Neural progenitor cell (in vitro differentiated cells): ENCODE data around the gene ATG10. TPM values are rescaled to one million over a fixed set of nuclear protein-coding genes. Genes with fewer than 3 reads are reported as not detected.

Experiments used
- DNase-seq: peaks from one replicate; pipeline ENCODE4 v3.0.0-alpha.2; 2016; ENCODE audit warnings: low spot score
- H2AFZ ChIP-seq: fragments of 200-600 bp; sonication (generic); replicated peaks from 2 replicates; pipeline ENCODE4 v1.6.1; 2016; ENCODE audit warnings: antibody characterized with exemption
- H3F3A ChIP-seq: fragments of 200-600 bp; sonication (generic); 2 replicates; pipeline ENCODE4 v1.6.1; 2016; ENCODE audit warnings: antibody characterized with exemption, low read depth
- H3K27ac ChIP-seq: fragments of 200-600 bp; sonication (generic); 2 replicates; pipeline ENCODE4 v1.5.1; 2016; ENCODE audit warnings: mild to moderate bottlenecking
- H3K27me3 ChIP-seq: fragments of 200-600 bp; sonication (generic); 2 replicates; pipeline ENCODE4 v1.6.1; 2016; ENCODE audit warnings: mild to moderate bottlenecking, moderate library complexity
- H3K36me3 ChIP-seq: fragments of 200-600 bp; sonication (generic); 2 replicates; pipeline ENCODE4 v1.5.1; 2016
- H3K4me1 ChIP-seq: fragments of 200-600 bp; sonication (generic); 2 replicates; pipeline ENCODE4 v1.6.1; 2016; ENCODE audit warnings: mixed run types
- H3K4me2 ChIP-seq: fragments of 200-600 bp; sonication (generic); 2 replicates; pipeline ENCODE4 v1.6.1; 2016
- H3K4me3 ChIP-seq: fragments of 200-600 bp; sonication (generic); 2 replicates; pipeline ENCODE4 v1.5.1; 2016
- H3K79me2 ChIP-seq: fragments of 200-600 bp; sonication (generic); 2 replicates; pipeline ENCODE4 v1.6.1; 2016; ENCODE audit warnings: low read depth
- H3K9ac ChIP-seq: fragments of 200-600 bp; sonication (generic); 2 replicates; pipeline ENCODE4 v1.6.1; 2016
- H3K9me3 ChIP-seq: fragments of 200-600 bp; sonication (generic); 2 replicates; pipeline ENCODE4 v1.5.1; 2016; ENCODE audit warnings: low read depth
- H4K20me1 ChIP-seq: fragments of 200-600 bp; sonication (generic); 2 replicates; pipeline ENCODE4 v1.6.1; 2016; ENCODE audit warnings: low read depth
- H3K27ac Mint-ChIP-seq: 3 replicates; pipeline ENCODE4 v1.8.0; 2021; ENCODE audit warnings: mixed read lengths
- H3K27me3 Mint-ChIP-seq: 2 replicates; pipeline ENCODE4 v1.8.0; 2022; ENCODE audit warnings: low read depth, mild to moderate bottlenecking, inconsistent platforms, moderate library complexity, mixed read lengths; ENCODE audit not compliant: insufficient read depth
- H3K36me3 Mint-ChIP-seq: 3 replicates; pipeline ENCODE4 v1.8.0; 2021; ENCODE audit warnings: mixed read lengths
- H3K4me1 Mint-ChIP-seq: 3 replicates; pipeline ENCODE4 v1.8.0; 2021; ENCODE audit warnings: mixed read lengths
- H3K4me3 Mint-ChIP-seq: 3 replicates; pipeline ENCODE4 v1.8.0; 2021; ENCODE audit warnings: mild to moderate bottlenecking, moderate library complexity, mixed read lengths
- H3K9me3 Mint-ChIP-seq: 3 replicates; pipeline ENCODE4 v1.8.0; 2020; ENCODE audit warnings: mixed read lengths
- CTCF ChIP-seq: fragments of 200-600 bp; sonication (generic); IDR thresholded peaks from 2 replicates; pipeline ENCODE4 v1.5.1; 2017; ENCODE audit warnings: antibody characterized with exemption, mild to moderate bottlenecking
- EZH2 ChIP-seq: fragments of 200-600 bp; sonication (generic); IDR thresholded peaks from 2 replicates; pipeline ENCODE4 v1.6.1; 2017; ENCODE audit warnings: antibody characterized with exemption, mild to moderate bottlenecking, moderate library complexity
- EZH2phosphoT487 ChIP-seq: fragments of 200-600 bp; sonication (generic); IDR thresholded peaks from 2 replicates; pipeline ENCODE4 v1.6.1; 2017; ENCODE audit warnings: antibody characterized with exemption
- total RNA-seq: library from RNA; depleted of rRNA; stranded (reverse); fragments of >200 nt; gene quantifications from 2 replicates; pipeline ENCODE4 v1.2.3, GENCODE V29; 2015; ENCODE audit warnings: low replicate concordance

Gene ATG10
- total RNA-seq, 1 donor from 2014 or later: 13.4 TPM

DNA sequence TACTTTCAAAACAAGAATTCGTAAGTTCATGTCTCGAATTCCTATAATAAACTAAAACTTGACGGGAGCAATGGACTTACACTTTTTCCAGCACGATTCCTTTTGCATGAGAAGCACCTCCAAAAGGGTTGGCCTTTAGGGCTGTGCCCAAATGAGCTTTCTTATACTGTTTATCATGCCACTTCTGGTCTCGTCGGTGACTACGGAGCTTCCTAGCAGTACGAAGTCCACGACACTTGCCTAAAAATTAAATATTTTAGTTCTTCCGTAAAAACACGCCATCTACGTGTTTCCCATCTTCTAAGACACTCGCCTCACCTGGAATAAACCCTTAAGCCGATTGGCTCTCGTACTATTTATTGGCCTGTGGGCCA is 305.8 kb downstream of the ATG10 start:
- Histone ChIP-seq H3K9me3 (no peaks in the 10 kb centered on the region), H3K27ac (peak overlapping the region; percentile 73), H2AFZ (no peak overlapping the region), H3K4me3 (peak overlapping the region; percentile 70), H3K79me2 (peaks cover 34% of the 10 kb centered on the region), H3K36me3 (peaks cover 21% of the 10 kb centered on the region), H3K4me1 (peaks cover 26% of the 10 kb centered on the region), H3F3A (peaks cover 50% of the 10 kb centered on the region), H3K27me3 (no peaks in the 10 kb centered on the region), H4K20me1 (peaks cover 10% of the 10 kb centered on the region), H3K4me2 (peak overlapping the region; percentile 90), H3K9ac (peak overlapping the region; percentile 81)
- H3K27me3 Mint-ChIP-seq: peaks cover 6% of the 10 kb centered on the region
- peaks cover 34% of the 10 kb centered on the region for H3K36me3 Mint-ChIP-seq
- no peak overlapping the region for H3K27ac Mint-ChIP-seq
- peaks cover 18% of the 10 kb centered on the region for H3K4me1 Mint-ChIP-seq
- H3K4me3 Mint-ChIP-seq: peak overlapping the region; percentile 93
- no peaks in the 10 kb centered on the region for H3K9me3 Mint-ChIP-seq
- TF ChIP-seq EZH2: no peak
- no peak for TF ChIP-seq EZH2phosphoT487
- no peak for TF ChIP-seq CTCF
- DNase-seq: no peak

- Mint-ChIP-seq H3K36me3 (peaks cover 31% of the 10 kb centered on the region), H3K4me3 (peak within 1 kb of the TSS; percentile 93), H3K9me3 (no peaks in the 10 kb centered on the region), H3K27ac (peak within 1 kb of the TSS; percentile 100), H3K27me3 (peaks cover 6% of the 10 kb centered on the region), H3K4me1 (peaks cover 17% of the 10 kb centered on the region)
- Histone ChIP-seq H3K4me3 (peak within 1 kb of the TSS; percentile 70), H3K36me3 (peaks cover 21% of the 10 kb centered on the region), H4K20me1 (peaks cover 10% of the 10 kb centered on the region), H3K9ac (peak within 1 kb of the TSS; percentile 81), H3K4me2 (peak within 1 kb of the TSS; percentile 90), H3K27me3 (no peaks in the 10 kb centered on the region), H3K27ac (peak within 1 kb of the TSS; percentile 76), H2AFZ (peak within 1 kb of the TSS; percentile 92), H3K4me1 (peaks cover 26% of the 10 kb centered on the region), H3K9me3 (no peaks in the 10 kb centered on the region), H3K79me2 (peaks cover 34% of the 10 kb centered on the region), H3F3A (peaks cover 44% of the 10 kb centered on the region)
- peak; percentile 90 for DNase-seq
- TF ChIP-seq EZH2phosphoT487: no peak
These were observed 306.3 kb downstream of the ATG10 start, which contains the start of gene RPS23 for GRCh38 chr5:82277987-82278710. Gene RPS23, minus strand, starts transcription at chr5:82278354. Its CDS starts 31 bp downstream, at chr5:82278323.

DNA sequence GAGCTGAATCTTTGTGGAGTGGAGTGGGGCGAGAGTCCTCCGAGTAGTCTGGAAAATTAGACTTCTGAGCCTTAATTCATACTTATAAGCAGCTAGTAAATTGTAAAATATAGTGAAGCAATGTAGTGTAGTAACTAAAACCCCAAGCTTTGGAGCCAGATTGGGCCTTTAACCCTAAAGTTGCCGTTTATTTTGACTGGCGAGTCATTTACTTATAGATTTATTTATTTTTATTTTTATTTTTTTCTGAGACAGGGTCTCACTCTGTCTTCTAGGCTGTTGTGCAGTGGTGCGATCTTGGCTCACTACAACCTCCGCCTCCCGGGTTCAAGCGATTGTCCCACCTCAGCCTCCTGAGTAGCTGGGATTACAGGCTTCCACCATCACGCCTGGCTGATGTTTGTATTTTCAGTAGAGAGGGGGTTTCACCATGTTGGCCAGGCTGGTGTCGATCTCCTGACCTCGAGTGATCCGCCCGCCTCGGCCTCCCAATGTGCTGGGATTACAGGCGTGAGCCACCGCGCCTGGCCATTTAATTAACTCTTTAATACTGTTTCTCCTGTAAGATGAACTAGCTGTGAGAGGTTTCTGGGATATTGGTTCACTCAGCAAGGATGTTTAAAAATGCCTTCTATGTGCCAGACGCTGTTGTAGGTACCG is 307.0 kb downstream of the ATG10 start:
- Histone ChIP-seq H3K36me3 (peaks cover 21% of the 10 kb centered on the region), H3K9ac (no peak overlapping the region), H3K79me2 (peaks cover 34% of the 10 kb centered on the region), H3F3A (peaks cover 37% of the 10 kb centered on the region), H2AFZ (peak overlapping the region; percentile 92), H3K9me3 (no peaks in the 10 kb centered on the region), H4K20me1 (peaks cover 10% of the 10 kb centered on the region), H3K27me3 (no peaks in the 10 kb centered on the region), H3K4me1 (peaks cover 29% of the 10 kb centered on the region), H3K4me2 (peak overlapping the region; percentile 90), H3K27ac (no peak overlapping the region), H3K4me3 (peak overlapping the region; percentile 70)
- no peak for TF ChIP-seq EZH2
- TF ChIP-seq CTCF: no peak
- no peak for TF ChIP-seq EZH2phosphoT487
- DNase-seq: no peak
- Mint-ChIP-seq H3K4me1 (peaks cover 17% of the 10 kb centered on the region), H3K27ac (peak overlapping the region; percentile 100), H3K27me3 (peaks cover 6% of the 10 kb centered on the region), H3K36me3 (peaks cover 26% of the 10 kb centered on the region), H3K4me3 (peak overlapping the region; percentile 93), H3K9me3 (no peaks in the 10 kb centered on the region)

- Histone ChIP-seq H3K27ac (no peak overlapping the region), H3K4me3 (no peak overlapping the region), H3K9me3 (no peaks in the 10 kb centered on the region), H2AFZ (no peak overlapping the region), H3K4me1 (peaks cover 21% of the 10 kb centered on the region), H4K20me1 (no peaks in the 10 kb centered on the region), H3F3A (peaks cover 2% of the 10 kb centered on the region), H3K79me2 (peaks cover 4% of the 10 kb centered on the region), H3K36me3 (no peaks in the 10 kb centered on the region), H3K27me3 (no peaks in the 10 kb centered on the region), H3K9ac (no peak overlapping the region), H3K4me2 (no peak overlapping the region)
- no peaks in the 10 kb centered on the region for H3K36me3 Mint-ChIP-seq
- H3K4me3 Mint-ChIP-seq: no peak overlapping the region
- H3K27me3 Mint-ChIP-seq: peaks cover 6% of the 10 kb centered on the region
- no peak for DNase-seq
- H3K4me1 Mint-ChIP-seq: peaks cover 4% of the 10 kb centered on the region
- no peak for TF ChIP-seq CTCF
- TF ChIP-seq EZH2phosphoT487: no peak
- no peak for TF ChIP-seq EZH2
- no peaks in the 10 kb centered on the region for H3K9me3 Mint-ChIP-seq
- no peak overlapping the region for H3K27ac Mint-ChIP-seq
These were observed 312.1 kb downstream of the ATG10 start for GRCh38 chr5:82283893-82284292.
